GM12801 (cell line): ENCODE results near the gene LPGAT1.

Experiments used
- TF ChIP-seq, protein P1 (sequence below): IDR thresholded peaks from one replicate; pipeline ENCODE4 v1.5.1; 2011; ENCODE audit warnings: control low read depth; ENCODE audit not compliant: insufficient read length; ENCODE audit errors: extremely low read depth

Gene LPGAT1

GRCh38 chr1:211753649-211754251 is 76.8 kb downstream of the LPGAT1 start:
- TF ChIP-seq, protein P1, sequence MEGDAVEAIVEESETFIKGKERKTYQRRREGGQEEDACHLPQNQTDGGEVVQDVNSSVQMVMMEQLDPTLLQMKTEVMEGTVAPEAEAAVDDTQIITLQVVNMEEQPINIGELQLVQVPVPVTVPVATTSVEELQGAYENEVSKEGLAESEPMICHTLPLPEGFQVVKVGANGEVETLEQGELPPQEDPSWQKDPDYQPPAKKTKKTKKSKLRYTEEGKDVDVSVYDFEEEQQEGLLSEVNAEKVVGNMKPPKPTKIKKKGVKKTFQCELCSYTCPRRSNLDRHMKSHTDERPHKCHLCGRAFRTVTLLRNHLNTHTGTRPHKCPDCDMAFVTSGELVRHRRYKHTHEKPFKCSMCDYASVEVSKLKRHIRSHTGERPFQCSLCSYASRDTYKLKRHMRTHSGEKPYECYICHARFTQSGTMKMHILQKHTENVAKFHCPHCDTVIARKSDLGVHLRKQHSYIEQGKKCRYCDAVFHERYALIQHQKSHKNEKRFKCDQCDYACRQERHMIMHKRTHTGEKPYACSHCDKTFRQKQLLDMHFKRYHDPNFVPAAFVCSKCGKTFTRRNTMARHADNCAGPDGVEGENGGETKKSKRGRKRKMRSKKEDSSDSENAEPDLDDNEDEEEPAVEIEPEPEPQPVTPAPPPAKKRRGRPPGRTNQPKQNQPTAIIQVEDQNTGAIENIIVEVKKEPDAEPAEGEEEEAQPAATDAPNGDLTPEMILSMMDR, result no peak

- TF ChIP-seq, protein P1, result no peak
These were observed 77.5 kb downstream of the LPGAT1 start for GRCh38 chr1:211752951-211753486.

DNA sequence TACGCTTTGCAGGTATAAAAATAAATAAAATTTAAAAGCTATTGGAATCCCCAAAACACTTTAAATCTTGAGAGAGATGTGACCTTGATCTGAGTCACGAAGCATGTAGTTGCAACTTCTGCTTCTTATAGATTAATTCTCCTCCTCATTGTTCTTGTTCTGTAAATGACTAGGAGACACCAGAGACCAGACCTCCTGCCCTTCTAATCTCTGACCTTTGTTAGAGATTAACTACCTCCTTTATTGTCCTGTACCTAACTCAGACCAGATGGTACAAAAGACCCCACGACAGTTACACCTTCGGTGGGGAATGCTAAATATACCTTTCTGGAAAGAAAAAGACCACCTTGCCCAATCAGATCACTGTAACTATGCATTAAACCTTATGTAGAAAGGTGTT is 78.2 kb downstream of the LPGAT1 start:
- TF ChIP-seq, protein P1, result no peak

GRCh38 chr1:211751438-211751837 is 79.1 kb downstream of the LPGAT1 start:
- TF ChIP-seq, protein P1, result no peak

GRCh38 chr1:211750599-211750998 is 80.0 kb downstream of the LPGAT1 start:
- TF ChIP-seq, protein P1, result no peak

GRCh38 chr1:211749251-211749650 is 81.3 kb downstream of the LPGAT1 start:
- TF ChIP-seq, protein P1, result no peak

- TF ChIP-seq, protein P1, result no peak
These were observed 81.8 kb downstream of the LPGAT1 start for GRCh38 chr1:211748810-211749209.
